Measurements from ENCODE around the gene FRS3. TPM values are rescaled to one million over a fixed set of nuclear protein-coding genes. Genes with fewer than 3 reads are reported as not detected.

The FRS3 gene
- total and polyA plus RNA-seq, 9 of the 15 experiments (the other 6 are each of a cell fraction or from before 2014, with no cell fraction given): 0.03 to 3.7 (median 1.6) TPM

DNA sequence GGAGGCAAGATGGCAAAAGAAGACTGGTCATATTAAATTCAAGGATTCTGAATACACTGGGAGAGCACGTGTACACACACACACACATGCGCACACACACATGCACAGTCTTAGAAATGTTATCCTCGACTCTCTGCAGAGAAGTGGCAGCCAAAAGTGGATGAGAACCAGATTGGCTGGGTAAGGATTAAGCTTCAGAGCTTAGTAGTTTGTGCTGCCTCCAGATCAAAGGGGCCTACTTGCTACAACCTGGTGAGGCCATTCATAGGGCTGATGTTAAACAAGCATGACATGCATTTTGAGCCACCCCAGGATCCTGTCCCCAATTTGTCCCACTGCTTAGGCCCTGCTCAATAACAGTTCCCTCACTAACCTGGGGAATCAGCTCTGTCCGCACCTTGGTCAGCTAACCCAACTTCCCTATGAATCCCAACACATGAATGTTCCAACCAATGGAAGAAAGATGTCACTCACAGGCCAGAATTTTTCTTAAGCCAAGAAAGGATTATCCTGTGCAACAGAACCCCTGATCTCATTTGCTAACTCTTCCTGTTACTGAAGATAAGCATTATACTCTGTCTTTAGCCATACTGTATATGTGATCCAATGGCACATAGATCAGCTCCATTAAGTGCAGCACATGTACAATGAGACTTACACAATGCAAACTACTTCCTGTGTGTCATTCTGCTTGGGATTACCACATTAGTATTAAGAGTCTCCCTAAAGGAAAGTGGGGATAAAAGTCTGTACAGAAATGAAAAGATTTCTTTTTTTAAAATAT lies 38.8 kb upstream of the FRS3 start (continued):
- TF ChIP-seq RNF2 (IDR thresholded peaks at IDR 0.05) (peak; percentile 61; the same call in 1 of the 2 replicates), NFIC (IDR thresholded peaks at IDR 0.05) (peak; percentile 77), TAL1 (IDR thresholded peaks at IDR 0.05) (peak; percentile 94), NCOR1 (IDR thresholded peaks at IDR 0.05) (peak; percentile 88), LEF1 (IDR thresholded peaks at IDR 0.05) (peak; percentile 81), ARNT (IDR thresholded peaks at IDR 0.05) (peak in 1 of 2 experiments; percentile 73; a peak in 3 of 4 replicates), GABPA (tag; conservative IDR thresholded peaks at IDR 0.05; ENCODE audit: low read depth) (peak; percentile 56; the same call in 1 of the 2 replicates), EP300 (IDR thresholded peaks at IDR 0.05; ENCODE audit: low read length) (peak; percentile 78), TGIF2 (CRISPR knock-in tag; IDR thresholded peaks at IDR 0.05) (no peak), PCBP1 (IDR thresholded peaks at IDR 0.05; ENCODE audit: low read depth, low read length, poor library complexity, severe bottlenecking) (no peak), MCM7 (IDR thresholded peaks at IDR 0.05) (no peak), XRCC4 (IDR thresholded peaks at IDR 0.05; ENCODE audit: extremely low read depth, insufficient read depth, insufficient read length) (no peak), TRIM28 (IDR thresholded peaks at IDR 0.05) (0 out of 2 replicates have a peak, but pooled peaks have one; percentile 38), SOX6 (IDR thresholded peaks at IDR 0.05) (peak; percentile 85), TBL1XR1 (IDR thresholded peaks at IDR 0.05; ENCODE audit: low read length in 2 of 2) (peak in 1 of 2 experiments; percentile 55; a peak in 1 of 4 replicates), CREM (IDR thresholded peaks at IDR 0.05; ENCODE audit: low read depth) (peak; percentile 41; the same call in 1 of the 2 replicates), TBP (optimal IDR thresholded peaks at IDR 0.05; ENCODE audit: low read depth, low read length) (peak; percentile 28), CCNT2 (IDR thresholded peaks at IDR 0.05; ENCODE audit: borderline replicate concordance, extremely low read depth, insufficient read length, low read depth, low read length) (peak; percentile 25), KDM1A (IDR thresholded peaks at IDR 0.05) (peak; percentile 57 to 68), HDAC3 (IDR thresholded peaks at IDR 0.05; ENCODE audit: borderline replicate concordance, partially characterized antibody) (peak; percentile 66), NR2C1 (IDR thresholded peaks at IDR 0.05) (peak; percentile 75), NR2C1 (tag; IDR thresholded peaks at IDR 0.05) (peak; percentile 70)
- TF ChIP-seq, protein P1, sequence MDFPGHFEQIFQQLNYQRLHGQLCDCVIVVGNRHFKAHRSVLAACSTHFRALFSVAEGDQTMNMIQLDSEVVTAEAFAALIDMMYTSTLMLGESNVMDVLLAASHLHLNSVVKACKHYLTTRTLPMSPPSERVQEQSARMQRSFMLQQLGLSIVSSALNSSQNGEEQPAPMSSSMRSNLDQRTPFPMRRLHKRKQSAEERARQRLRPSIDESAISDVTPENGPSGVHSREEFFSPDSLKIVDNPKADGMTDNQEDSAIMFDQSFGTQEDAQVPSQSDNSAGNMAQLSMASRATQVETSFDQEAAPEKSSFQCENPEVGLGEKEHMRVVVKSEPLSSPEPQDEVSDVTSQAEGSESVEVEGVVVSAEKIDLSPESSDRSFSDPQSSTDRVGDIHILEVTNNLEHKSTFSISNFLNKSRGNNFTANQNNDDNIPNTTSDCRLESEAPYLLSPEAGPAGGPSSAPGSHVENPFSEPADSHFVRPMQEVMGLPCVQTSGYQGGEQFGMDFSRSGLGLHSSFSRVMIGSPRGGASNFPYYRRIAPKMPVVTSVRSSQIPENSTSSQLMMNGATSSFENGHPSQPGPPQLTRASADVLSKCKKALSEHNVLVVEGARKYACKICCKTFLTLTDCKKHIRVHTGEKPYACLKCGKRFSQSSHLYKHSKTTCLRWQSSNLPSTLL (IDR thresholded peaks at IDR 0.05): 0 out of 2 replicates have a peak, but pooled peaks have one; percentile 27
- TF ChIP-seq, protein P2, sequence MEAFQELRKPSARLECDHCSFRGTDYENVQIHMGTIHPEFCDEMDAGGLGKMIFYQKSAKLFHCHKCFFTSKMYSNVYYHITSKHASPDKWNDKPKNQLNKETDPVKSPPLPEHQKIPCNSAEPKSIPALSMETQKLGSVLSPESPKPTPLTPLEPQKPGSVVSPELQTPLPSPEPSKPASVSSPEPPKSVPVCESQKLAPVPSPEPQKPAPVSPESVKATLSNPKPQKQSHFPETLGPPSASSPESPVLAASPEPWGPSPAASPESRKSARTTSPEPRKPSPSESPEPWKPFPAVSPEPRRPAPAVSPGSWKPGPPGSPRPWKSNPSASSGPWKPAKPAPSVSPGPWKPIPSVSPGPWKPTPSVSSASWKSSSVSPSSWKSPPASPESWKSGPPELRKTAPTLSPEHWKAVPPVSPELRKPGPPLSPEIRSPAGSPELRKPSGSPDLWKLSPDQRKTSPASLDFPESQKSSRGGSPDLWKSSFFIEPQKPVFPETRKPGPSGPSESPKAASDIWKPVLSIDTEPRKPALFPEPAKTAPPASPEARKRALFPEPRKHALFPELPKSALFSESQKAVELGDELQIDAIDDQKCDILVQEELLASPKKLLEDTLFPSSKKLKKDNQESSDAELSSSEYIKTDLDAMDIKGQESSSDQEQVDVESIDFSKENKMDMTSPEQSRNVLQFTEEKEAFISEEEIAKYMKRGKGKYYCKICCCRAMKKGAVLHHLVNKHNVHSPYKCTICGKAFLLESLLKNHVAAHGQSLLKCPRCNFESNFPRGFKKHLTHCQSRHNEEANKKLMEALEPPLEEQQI (IDR thresholded peaks at IDR 0.05): peak; percentile 77
- TF ChIP-seq, protein P3, sequence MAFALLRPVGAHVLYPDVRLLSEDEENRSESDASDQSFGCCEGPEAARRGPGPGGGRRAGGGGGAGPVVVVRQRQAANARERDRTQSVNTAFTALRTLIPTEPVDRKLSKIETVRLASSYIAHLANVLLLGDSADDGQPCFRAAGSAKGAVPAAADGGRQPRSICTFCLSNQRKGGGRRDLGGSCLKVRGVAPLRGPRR (CRISPR knock-in tag; IDR thresholded peaks at IDR 0.05): no peak
- TF ChIP-seq, protein P4, sequence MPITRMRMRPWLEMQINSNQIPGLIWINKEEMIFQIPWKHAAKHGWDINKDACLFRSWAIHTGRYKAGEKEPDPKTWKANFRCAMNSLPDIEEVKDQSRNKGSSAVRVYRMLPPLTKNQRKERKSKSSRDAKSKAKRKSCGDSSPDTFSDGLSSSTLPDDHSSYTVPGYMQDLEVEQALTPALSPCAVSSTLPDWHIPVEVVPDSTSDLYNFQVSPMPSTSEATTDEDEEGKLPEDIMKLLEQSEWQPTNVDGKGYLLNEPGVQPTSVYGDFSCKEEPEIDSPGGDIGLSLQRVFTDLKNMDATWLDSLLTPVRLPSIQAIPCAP (CRISPR knock-in tag; IDR thresholded peaks at IDR 0.05; ENCODE audit: borderline replicate concordance): no peak

Data from K562 (cell line).